ENCODE results near the gene NFKBIE. TPM values are rescaled to one million over a fixed set of nuclear protein-coding genes. Genes with fewer than 3 reads are reported as not detected.

The NFKBIE gene
- total RNA-seq, 6 experiments from 2014 or later, result 4.2 to 6.7 (median 5.8) TPM

DNA sequence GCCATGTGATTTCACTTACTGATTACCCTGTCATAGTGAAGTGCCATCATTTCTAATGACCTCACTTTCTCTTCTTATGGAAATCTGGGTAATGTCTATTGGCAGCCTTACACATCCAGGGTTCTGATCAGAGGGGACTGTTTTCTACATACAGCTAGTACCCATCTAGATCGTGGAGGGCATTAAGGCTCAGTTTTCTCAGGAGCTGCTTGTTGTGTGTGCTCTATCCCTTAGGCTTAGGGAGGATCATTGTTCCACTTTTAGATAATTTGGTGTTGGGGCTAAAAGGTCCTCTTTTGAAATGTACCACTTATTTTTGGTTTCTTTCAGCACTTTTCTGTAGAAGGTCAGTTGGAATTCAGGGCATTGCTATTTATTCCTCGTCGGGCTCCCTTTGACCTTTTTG lies 14.6 kb downstream of the NFKBIE start:
- TF ChIP-seq, protein P1, sequence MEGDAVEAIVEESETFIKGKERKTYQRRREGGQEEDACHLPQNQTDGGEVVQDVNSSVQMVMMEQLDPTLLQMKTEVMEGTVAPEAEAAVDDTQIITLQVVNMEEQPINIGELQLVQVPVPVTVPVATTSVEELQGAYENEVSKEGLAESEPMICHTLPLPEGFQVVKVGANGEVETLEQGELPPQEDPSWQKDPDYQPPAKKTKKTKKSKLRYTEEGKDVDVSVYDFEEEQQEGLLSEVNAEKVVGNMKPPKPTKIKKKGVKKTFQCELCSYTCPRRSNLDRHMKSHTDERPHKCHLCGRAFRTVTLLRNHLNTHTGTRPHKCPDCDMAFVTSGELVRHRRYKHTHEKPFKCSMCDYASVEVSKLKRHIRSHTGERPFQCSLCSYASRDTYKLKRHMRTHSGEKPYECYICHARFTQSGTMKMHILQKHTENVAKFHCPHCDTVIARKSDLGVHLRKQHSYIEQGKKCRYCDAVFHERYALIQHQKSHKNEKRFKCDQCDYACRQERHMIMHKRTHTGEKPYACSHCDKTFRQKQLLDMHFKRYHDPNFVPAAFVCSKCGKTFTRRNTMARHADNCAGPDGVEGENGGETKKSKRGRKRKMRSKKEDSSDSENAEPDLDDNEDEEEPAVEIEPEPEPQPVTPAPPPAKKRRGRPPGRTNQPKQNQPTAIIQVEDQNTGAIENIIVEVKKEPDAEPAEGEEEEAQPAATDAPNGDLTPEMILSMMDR (IDR thresholded peaks at IDR 0.05), result no peak
- Mint-ChIP-seq H3K36me3 (ENCODE audit: low read depth) (peaks cover 89% of the 10 kb centered on the region), H3K4me1 (ENCODE audit: low read depth) (peaks cover 75% of the 10 kb centered on the region), H3K27ac (peak overlapping the region; percentile 98), H3K9me3 (peaks cover 12% of the 10 kb centered on the region), H3K27me3 (ENCODE audit: insufficient read depth) (peaks cover 25% of the 10 kb centered on the region), H3K4me3 (peak overlapping the region; percentile 98; the same call in 1 of the 2 replicates)
- no peak for DNase-seq

DNA sequence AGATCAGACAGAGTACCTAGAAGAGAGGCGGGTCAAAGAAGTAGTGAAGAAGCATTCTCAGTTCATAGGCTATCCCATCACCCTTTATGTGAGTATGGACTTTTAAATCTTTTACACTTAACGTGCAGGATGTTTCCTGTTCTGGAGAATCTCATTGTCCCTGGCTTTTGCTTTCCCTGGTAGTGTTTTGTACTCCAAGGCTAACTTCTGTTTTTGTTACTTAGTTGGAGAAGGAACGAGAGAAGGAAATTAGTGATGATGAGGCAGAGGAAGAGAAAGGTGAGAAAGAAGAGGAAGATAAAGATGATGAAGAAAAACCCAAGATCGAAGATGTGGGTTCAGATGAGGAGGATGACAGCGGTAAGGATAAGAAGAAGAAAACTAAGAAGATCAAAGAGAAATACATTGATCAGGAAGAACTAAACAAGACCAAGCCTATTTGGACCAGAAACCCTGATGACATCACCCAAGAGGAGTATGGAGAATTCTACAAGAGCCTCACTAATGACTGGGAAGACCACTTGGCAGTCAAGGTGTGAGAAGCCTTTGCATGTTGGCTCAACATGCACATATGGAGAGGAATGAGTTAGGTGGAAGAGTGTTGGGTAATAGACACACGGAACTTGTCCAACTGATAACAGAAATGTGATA lies 15.2 kb downstream of the NFKBIE start:
- TF ChIP-seq, protein P1 (IDR thresholded peaks at IDR 0.05), result no peak
- peaks cover 21% of the 10 kb centered on the region for H3K27me3 Mint-ChIP-seq (ENCODE audit: insufficient read depth)
- H3K27ac Mint-ChIP-seq, result peak overlapping the region; percentile 98
- H3K36me3 Mint-ChIP-seq (ENCODE audit: low read depth), result peaks cover 84% of the 10 kb centered on the region
- H3K9me3 Mint-ChIP-seq, result peaks cover 12% of the 10 kb centered on the region
- peaks cover 75% of the 10 kb centered on the region for H3K4me1 Mint-ChIP-seq (ENCODE audit: low read depth)
- DNase-seq, result no peak
- peak overlapping the region; percentile 98 for H3K4me3 Mint-ChIP-seq

DNA sequence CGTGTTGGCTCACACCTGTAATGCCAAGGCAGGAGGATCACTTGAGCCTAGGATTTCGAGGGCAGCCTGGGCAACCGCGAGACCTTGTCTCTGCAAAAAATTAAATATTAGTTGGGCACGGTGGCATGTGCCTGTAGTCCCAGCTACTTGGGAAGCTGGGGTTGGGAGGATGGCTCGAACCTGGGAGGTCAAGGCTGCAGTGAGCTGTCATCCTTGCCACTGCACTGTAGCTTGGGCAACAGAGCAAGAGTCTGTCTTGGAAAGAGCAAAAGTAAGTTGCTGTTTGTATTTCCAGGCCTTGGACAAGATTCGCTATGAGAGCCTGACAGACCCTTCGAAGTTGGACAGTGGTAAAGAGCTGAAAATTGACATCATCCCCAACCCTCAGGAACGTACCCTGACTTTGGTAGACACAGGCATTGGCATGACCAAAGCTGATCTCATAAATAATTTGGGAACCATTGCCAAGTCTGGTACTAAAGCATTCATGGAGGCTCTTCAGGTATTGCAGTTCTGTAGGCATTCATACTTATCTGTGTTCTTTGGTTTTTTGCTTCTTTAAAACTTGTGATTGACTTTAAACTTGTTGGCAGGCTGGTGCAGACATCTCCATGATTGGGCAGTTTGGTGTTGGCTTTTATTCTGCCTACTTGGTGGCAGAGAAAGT lies 16.1 kb downstream of the NFKBIE start:
- DNase-seq, result no peak
- Mint-ChIP-seq H3K27ac (peak overlapping the region; percentile 98), H3K4me3 (peak overlapping the region; percentile 98), H3K27me3 (ENCODE audit: insufficient read depth) (peaks cover 14% of the 10 kb centered on the region), H3K9me3 (peaks cover 12% of the 10 kb centered on the region), H3K4me1 (ENCODE audit: low read depth) (peaks cover 66% of the 10 kb centered on the region), H3K36me3 (ENCODE audit: low read depth) (peaks cover 75% of the 10 kb centered on the region)
- TF ChIP-seq, protein P1 (IDR thresholded peaks at IDR 0.05), result no peak

DNA sequence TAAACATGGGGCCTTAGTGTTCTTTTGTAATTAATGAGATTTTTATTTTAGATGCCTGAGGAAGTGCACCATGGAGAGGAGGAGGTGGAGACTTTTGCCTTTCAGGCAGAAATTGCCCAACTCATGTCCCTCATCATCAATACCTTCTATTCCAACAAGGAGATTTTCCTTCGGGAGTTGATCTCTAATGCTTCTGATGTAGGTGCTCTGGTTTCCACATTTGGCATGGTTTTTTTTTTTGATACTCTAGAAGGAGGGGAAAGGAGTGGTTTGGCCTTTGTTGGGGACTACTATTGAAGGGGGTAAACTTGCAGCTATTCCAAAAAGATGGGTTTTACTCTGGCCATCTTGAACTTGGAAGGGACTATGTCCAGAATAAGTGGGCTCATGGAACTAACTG lies 16.8 kb downstream of the NFKBIE start:
- no peak for DNase-seq
- peaks cover 12% of the 10 kb centered on the region for H3K9me3 Mint-ChIP-seq
- TF ChIP-seq, protein P1 (IDR thresholded peaks at IDR 0.05), result no peak
- peaks cover 69% of the 10 kb centered on the region for H3K36me3 Mint-ChIP-seq (ENCODE audit: low read depth)
- peaks cover 14% of the 10 kb centered on the region for H3K27me3 Mint-ChIP-seq (ENCODE audit: insufficient read depth)
- peaks cover 60% of the 10 kb centered on the region for H3K4me1 Mint-ChIP-seq (ENCODE audit: low read depth)
- H3K27ac Mint-ChIP-seq, result peak overlapping the region; percentile 98
- H3K4me3 Mint-ChIP-seq, result peak overlapping the region; percentile 98

DNA sequence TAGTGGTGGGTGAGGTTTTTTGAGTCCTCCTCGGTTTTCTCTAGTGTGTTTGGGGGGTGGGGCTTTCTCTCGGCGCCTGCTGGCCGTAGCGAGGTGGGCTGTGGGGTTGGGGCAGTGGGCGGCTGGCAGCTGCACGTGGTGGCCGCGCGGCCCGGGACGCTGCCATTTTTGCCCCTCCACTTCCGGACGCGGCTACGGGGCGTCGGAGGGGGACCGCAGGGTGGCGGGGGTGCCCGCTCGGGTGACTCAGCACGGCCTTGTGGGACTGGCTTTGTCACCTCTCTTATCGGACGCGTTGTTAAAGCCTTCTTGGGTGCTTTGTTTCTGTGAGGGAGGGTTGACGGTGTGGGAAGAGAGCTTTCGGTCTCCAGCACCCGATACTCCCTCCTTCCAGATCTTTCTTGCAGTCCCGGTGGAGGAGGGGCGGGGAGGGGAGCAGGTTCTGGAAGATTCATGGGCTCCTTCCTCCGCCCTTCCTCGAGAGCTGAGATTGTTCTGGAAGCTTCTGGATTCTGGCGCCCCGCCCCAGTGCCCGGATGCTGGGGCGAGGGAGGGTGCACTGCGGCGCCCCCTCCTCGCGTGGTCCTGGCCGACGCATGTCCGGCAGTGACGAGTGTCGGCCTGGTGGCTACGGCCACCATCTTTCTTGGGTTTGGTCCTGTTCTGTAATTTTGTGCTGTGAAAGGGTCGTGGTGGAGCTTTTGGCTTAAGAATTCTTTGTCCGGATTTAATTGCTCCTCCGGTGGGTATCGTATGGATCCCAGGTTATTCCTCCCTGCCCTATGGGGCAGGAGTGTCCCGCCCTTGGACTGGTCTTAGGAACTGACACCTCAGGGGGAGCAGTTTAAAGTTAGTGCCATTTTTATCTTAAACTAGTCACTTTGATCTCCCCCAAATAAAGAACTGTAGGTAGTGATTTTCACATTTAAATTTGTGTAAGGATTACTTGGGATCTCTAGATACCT lies 17.7 kb downstream of the NFKBIE start:
- peaks cover 59% of the 10 kb centered on the region for H3K36me3 Mint-ChIP-seq (ENCODE audit: low read depth)
- TF ChIP-seq, protein P1 (IDR thresholded peaks at IDR 0.05), result no peak; the same call in 1 of the 2 replicates
- H3K27me3 Mint-ChIP-seq (ENCODE audit: insufficient read depth), result peaks cover 16% of the 10 kb centered on the region
- H3K4me1 Mint-ChIP-seq (ENCODE audit: low read depth), result peaks cover 51% of the 10 kb centered on the region
- peak; percentile 58 for DNase-seq
- peaks cover 12% of the 10 kb centered on the region for H3K9me3 Mint-ChIP-seq
- H3K4me3 Mint-ChIP-seq, result peak overlapping the region; percentile 98
- H3K27ac Mint-ChIP-seq, result peak overlapping the region; percentile 98

Data from HFFc6 (cell line).